ENCODE measurements around the gene MRPL28.

DNA sequence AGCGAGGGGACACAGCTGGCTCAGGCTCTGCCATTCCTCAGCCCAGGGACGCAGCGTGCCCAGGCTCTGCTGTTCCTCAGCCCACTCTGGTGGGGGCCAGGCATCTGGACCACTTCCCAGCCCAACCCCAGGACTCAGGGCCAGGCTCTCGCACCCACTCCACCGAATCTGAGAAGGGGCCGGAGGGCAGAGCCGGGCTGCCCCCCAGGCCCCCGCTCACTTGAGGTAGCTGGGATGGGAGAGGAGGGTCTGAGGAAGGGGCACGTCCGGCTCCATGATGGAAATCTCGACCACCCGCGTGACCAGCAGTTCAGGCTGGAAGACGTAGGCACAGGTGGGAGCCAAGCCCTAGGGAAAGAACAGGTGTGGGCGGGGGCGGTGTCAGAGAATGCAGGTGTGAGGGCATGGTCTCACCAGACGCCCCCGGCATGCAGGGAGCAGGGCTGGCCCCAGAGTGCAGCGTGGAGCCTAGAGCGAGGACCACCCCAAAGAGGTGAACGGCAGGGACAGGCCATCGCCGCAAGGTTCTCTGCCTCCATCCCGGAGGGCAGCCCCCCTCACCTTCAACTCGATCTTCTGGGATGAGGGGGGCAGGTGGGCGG is 6.6 kb upstream of the MRPL28 start:
- TF ChIP-seq, protein P1, sequence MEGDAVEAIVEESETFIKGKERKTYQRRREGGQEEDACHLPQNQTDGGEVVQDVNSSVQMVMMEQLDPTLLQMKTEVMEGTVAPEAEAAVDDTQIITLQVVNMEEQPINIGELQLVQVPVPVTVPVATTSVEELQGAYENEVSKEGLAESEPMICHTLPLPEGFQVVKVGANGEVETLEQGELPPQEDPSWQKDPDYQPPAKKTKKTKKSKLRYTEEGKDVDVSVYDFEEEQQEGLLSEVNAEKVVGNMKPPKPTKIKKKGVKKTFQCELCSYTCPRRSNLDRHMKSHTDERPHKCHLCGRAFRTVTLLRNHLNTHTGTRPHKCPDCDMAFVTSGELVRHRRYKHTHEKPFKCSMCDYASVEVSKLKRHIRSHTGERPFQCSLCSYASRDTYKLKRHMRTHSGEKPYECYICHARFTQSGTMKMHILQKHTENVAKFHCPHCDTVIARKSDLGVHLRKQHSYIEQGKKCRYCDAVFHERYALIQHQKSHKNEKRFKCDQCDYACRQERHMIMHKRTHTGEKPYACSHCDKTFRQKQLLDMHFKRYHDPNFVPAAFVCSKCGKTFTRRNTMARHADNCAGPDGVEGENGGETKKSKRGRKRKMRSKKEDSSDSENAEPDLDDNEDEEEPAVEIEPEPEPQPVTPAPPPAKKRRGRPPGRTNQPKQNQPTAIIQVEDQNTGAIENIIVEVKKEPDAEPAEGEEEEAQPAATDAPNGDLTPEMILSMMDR (conservative IDR thresholded peaks at IDR 0.05 in 1 of 2, IDR thresholded peaks at IDR 0.05 in 1 of 2; ENCODE audit: extremely low read depth in 1 of 2, insufficient read depth in 1 of 2, low read depth in 1 of 2, low read length in 2 of 2) = no peak
- no peak for TF ChIP-seq EZH2 (IDR thresholded peaks at IDR 0.05; ENCODE audit: borderline replicate concordance, low read length)
